ENCODE measurements around the gene FBN2. TPM values are rescaled to one million over a fixed set of nuclear protein-coding genes. Genes with fewer than 3 reads are reported as not detected.

The FBN2 gene
- total RNA-seq, 1 experiment from 2014 or later, result 0.22 TPM

DNA sequence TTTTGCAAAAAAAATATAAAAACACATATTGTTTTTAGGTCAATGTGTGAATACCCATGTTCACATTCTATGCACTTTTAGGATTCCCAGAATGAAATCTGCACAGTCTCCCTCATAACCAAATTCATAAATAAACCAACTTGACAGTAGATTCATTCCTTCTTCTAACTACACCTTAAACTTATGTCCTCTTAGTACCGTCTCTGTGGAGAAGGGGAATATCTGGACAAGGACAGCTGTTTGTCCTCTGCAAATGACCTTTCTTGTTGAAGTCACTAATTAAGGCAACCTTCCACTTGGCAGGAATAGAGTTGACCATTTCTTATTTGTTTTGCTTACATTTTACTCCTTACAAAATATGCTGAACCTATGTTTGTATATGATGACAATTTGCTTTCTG lies 71.1 kb downstream of the FBN2 start:
- no peaks in the 10 kb centered on the region for H3K9me2 ChIP-seq (ENCODE audit: insufficient read depth)
- H3K27me3 ChIP-seq (ENCODE audit: insufficient read depth, low read depth), result no peaks in the 10 kb centered on the region
- no peaks in the 10 kb centered on the region for H3K36me3 ChIP-seq (ENCODE audit: low read depth)
- no peak overlapping the region for H3K4me2 ChIP-seq
- H2AFZ ChIP-seq, result no peak overlapping the region
- no peak overlapping the region for H3K27ac ChIP-seq
- H3K79me2 ChIP-seq (ENCODE audit: low read depth), result no peaks in the 10 kb centered on the region
- ChIA-PET POLR2A (ENCODE audit: unreplicated experiment) (no interaction called here), CTCF (no interaction called here)
- intact Hi-C loops (cut with micrococcal nuclease; ENCODE audit: unreplicated experiment), result no loop called here
- no TSS peak for BruUV-seq (replicated peaks)
- no peak for TF ChIP-seq EZH2 (IDR thresholded peaks at IDR 0.05; ENCODE audit: low read depth)
- TF ChIP-seq, protein P1, sequence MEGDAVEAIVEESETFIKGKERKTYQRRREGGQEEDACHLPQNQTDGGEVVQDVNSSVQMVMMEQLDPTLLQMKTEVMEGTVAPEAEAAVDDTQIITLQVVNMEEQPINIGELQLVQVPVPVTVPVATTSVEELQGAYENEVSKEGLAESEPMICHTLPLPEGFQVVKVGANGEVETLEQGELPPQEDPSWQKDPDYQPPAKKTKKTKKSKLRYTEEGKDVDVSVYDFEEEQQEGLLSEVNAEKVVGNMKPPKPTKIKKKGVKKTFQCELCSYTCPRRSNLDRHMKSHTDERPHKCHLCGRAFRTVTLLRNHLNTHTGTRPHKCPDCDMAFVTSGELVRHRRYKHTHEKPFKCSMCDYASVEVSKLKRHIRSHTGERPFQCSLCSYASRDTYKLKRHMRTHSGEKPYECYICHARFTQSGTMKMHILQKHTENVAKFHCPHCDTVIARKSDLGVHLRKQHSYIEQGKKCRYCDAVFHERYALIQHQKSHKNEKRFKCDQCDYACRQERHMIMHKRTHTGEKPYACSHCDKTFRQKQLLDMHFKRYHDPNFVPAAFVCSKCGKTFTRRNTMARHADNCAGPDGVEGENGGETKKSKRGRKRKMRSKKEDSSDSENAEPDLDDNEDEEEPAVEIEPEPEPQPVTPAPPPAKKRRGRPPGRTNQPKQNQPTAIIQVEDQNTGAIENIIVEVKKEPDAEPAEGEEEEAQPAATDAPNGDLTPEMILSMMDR (conservative IDR thresholded peaks at IDR 0.05), result no peak
- H3K4me1 ChIP-seq (replicated peaks; ENCODE audit: insufficient read depth), result no peaks in the 10 kb centered on the region
- H3K9me3 ChIP-seq (ENCODE audit: insufficient read depth, low read depth), result no peaks in the 10 kb centered on the region
- no peaks in the 10 kb centered on the region for H4K20me1 ChIP-seq (ENCODE audit: insufficient read depth)
- no peaks in the 10 kb centered on the region for H3F3A ChIP-seq (ENCODE audit: insufficient read depth, low read depth)
- DNase-seq, result no peak
- H3K4me3 ChIP-seq, result no peak overlapping the region

DNA sequence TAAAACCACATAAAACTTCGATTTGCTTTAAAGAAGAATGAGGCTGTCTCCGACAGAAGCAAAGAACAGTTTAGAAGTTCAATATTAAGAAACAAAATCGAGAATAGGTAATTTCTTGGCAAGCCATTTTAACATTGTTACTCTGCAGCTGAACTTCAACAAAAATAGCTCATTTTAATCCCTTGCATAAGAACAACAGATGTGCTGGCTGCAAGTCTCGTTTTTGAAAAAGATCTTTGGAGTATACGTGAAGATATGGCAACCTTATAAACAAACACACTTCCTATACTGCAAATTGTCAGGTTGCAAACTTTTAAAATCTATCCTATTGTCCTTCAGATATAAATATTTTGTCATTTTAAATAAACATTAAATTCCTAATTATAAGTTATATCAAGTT lies 71.5 kb downstream of the FBN2 start:
- Histone ChIP-seq H3K4me3 (no peak overlapping the region), H4K20me1 (ENCODE audit: insufficient read depth) (no peaks in the 10 kb centered on the region), H3K4me1 (replicated peaks; ENCODE audit: insufficient read depth) (no peaks in the 10 kb centered on the region), H3F3A (ENCODE audit: insufficient read depth, low read depth) (no peaks in the 10 kb centered on the region), H3K36me3 (ENCODE audit: low read depth) (no peaks in the 10 kb centered on the region), H3K9me2 (ENCODE audit: insufficient read depth) (no peaks in the 10 kb centered on the region), H3K9me3 (ENCODE audit: insufficient read depth, low read depth) (no peaks in the 10 kb centered on the region), H3K27me3 (ENCODE audit: insufficient read depth, low read depth) (no peaks in the 10 kb centered on the region), H2AFZ (no peak overlapping the region), H3K79me2 (ENCODE audit: low read depth) (no peaks in the 10 kb centered on the region), H3K4me2 (no peak overlapping the region), H3K27ac (no peak overlapping the region)
- no peak for DNase-seq
- no TSS peak for BruUV-seq (replicated peaks)
- ChIA-PET CTCF (no interaction called here), POLR2A (ENCODE audit: unreplicated experiment) (no interaction called here)
- TF ChIP-seq EZH2 (IDR thresholded peaks at IDR 0.05; ENCODE audit: low read depth), result no peak
- TF ChIP-seq, protein P1 (conservative IDR thresholded peaks at IDR 0.05), result no peak
- intact Hi-C loops (cut with micrococcal nuclease; ENCODE audit: unreplicated experiment), result no loop called here

DNA sequence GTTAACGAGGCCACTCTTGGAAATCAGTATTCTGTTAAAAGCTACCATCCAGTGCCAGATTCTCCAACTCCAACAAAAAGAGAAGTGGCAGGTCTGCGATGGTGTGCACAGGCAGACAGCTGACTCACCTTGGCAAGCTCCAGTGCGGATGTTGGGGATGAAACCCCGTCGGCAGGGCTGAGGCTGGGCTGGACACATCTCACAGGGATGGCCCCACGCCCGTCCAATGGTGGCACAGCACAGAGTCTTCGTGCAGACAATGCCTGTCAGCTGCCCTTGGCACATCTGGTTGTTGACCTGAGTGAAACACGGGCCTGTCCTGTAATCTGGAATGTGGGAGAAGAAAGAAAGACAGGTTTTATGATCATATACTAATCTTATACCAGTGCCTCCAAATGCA lies 73.4 kb downstream of the FBN2 start:
- no peaks in the 10 kb centered on the region for H4K20me1 ChIP-seq (ENCODE audit: insufficient read depth)
- CTCF ChIA-PET, result no interaction called here
- H3K36me3 ChIP-seq (ENCODE audit: low read depth), result no peaks in the 10 kb centered on the region
- H3K79me2 ChIP-seq (ENCODE audit: low read depth), result no peaks in the 10 kb centered on the region
- POLR2A ChIA-PET (ENCODE audit: unreplicated experiment), result no interaction called here
- H3K9me2 ChIP-seq (ENCODE audit: insufficient read depth), result no peaks in the 10 kb centered on the region
- no peaks in the 10 kb centered on the region for H3K9me3 ChIP-seq (ENCODE audit: insufficient read depth, low read depth)
- no peak overlapping the region for H3K4me2 ChIP-seq
- H3K27ac ChIP-seq, result no peak overlapping the region
- no peaks in the 10 kb centered on the region for H3F3A ChIP-seq (ENCODE audit: insufficient read depth, low read depth)
- H2AFZ ChIP-seq, result no peak overlapping the region
- no peak overlapping the region for H3K4me3 ChIP-seq
- no peaks in the 10 kb centered on the region for H3K27me3 ChIP-seq (ENCODE audit: insufficient read depth, low read depth)
- H3K4me1 ChIP-seq (replicated peaks; ENCODE audit: insufficient read depth), result no peaks in the 10 kb centered on the region
- TF ChIP-seq EZH2 (IDR thresholded peaks at IDR 0.05; ENCODE audit: low read depth), result no peak
- TF ChIP-seq, protein P1 (conservative IDR thresholded peaks at IDR 0.05), result no peak
- intact Hi-C loops (cut with micrococcal nuclease; ENCODE audit: unreplicated experiment), result no loop called here
- no peak for DNase-seq
- BruUV-seq (replicated peaks), result no TSS peak
